Measurements from ENCODE around the gene SYCP2. TPM values are rescaled to one million over a fixed set of nuclear protein-coding genes. Genes with fewer than 3 reads are reported as not detected.

The SYCP2 gene
- total and polyA plus RNA-seq, 4 donors, result 2.4 to 11.0 (median 6.0) TPM

- Histone ChIP-seq H3K9me3 (ENCODE audit: control insufficient read depth, insufficient read depth, low read length) (no peaks in the 10 kb centered on the region), H3K4me3 (ENCODE audit: low read depth, low read length) (no peak overlapping the region), H3K36me3 (ENCODE audit: control insufficient read depth, insufficient read depth, low read length) (peaks cover 53% of the 10 kb centered on the region), H3K4me1 (ENCODE audit: control insufficient read depth, insufficient read depth, low read length) (peaks cover 47% of the 10 kb centered on the region), H3K27me3 (ENCODE audit: control insufficient read depth, insufficient read depth, low read length) (no peaks in the 10 kb centered on the region), H3K27ac (ENCODE audit: low read depth, low read length) (no peak overlapping the region)
- 76% methylated on average over 9 of the region's 16 CpGs for WGBS (ENCODE audit: insufficient coverage)
- no peak for DNase-seq (ENCODE audit: low read depth in 4 of 6, low spot score in 6 of 6)
Observed at GRCh38 chr20:59827138-59828056, 106.0 kb downstream of the SYCP2 start.

DNA sequence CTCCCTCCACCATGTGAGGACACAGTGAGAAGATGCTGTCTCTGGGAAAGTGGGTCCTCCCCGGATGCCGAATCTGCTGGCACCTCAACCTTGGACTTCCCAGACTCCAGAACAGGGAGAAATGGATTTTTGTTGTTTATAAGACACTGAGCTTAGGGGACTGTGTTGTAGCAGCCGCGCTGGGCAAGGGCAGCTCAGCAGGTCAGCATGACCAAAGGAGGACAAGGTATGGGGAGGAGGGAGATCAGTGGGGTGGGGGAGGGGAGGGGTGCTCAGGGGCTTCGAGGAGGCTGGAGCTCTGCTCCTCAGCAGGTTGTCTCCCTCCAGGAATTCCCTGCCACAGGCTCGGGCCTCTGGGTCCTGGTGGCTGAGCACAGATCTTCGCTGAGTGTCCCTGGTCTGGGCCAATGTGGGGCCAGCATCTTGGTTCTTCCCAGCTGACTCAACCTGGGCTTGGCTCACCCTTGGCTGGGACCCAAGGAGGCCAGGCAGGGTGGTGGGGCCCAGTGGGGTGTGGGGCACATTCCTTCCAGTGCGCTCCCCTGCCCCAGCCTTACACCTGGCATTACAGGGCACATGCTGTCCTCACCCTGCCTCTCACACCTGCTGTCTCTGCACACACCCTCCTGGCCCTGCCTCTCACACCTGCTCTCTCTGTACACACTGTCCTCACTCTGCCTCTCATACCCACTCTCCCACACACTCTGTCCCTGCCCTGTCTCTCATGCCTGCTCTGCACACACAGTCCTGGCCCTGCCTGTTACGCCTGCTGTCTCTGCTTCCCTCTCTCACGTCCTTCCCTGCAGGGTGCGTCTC is 107.3 kb downstream of the SYCP2 start:
- whole genome bisulfite sequencing (ENCODE audit: insufficient coverage), result 83% methylated on average over 11 of the region's 11 CpGs

DNA sequence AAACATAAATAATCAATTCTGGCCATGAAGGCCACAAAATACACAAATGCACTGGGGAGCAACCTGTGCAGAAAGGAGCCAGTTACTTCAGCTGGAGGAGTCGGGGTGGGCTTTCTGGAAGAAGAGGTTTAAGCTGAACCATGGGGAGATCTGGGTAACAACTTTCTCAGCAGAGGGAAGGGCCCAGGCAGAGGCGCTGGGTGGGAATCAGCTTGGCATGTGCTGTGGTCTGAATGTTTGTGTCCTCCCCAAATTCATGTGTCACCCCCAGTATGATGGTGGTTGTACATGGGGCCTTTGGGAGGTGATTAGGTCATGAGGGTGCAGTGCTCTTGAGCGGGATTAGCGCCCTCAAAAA is 107.9 kb downstream of the SYCP2 start:
- Histone ChIP-seq H3K27ac (ENCODE audit: low read depth, low read length) (no peak overlapping the region), H3K4me1 (ENCODE audit: control insufficient read depth, insufficient read depth, low read length) (peaks cover 41% of the 10 kb centered on the region), H3K27me3 (ENCODE audit: control insufficient read depth, insufficient read depth, low read length) (no peaks in the 10 kb centered on the region), H3K4me3 (ENCODE audit: low read depth, low read length) (no peak overlapping the region), H3K36me3 (ENCODE audit: control insufficient read depth, insufficient read depth, low read length) (peaks cover 45% of the 10 kb centered on the region), H3K9me3 (ENCODE audit: control insufficient read depth, insufficient read depth, low read length) (no peaks in the 10 kb centered on the region)
- 96% methylated on average over 3 of the region's 4 CpGs for WGBS (ENCODE audit: insufficient coverage)
- DNase-seq (ENCODE audit: low read depth in 4 of 6, low spot score in 6 of 6), result no peak

More for the DNA sequence above, 107.3 kb downstream of the SYCP2 start:
- H3K9me3 ChIP-seq (ENCODE audit: control insufficient read depth, insufficient read depth, low read length), result no peaks in the 10 kb centered on the region
- H3K4me3 ChIP-seq (ENCODE audit: low read depth, low read length), result no peak overlapping the region
- H3K27ac ChIP-seq (ENCODE audit: low read depth, low read length), result no peak overlapping the region
- H3K27me3 ChIP-seq (ENCODE audit: control insufficient read depth, insufficient read depth, low read length), result no peaks in the 10 kb centered on the region
- H3K36me3 ChIP-seq (ENCODE audit: control insufficient read depth, insufficient read depth, low read length), result peaks cover 47% of the 10 kb centered on the region
- peaks cover 41% of the 10 kb centered on the region for H3K4me1 ChIP-seq (ENCODE audit: control insufficient read depth, insufficient read depth, low read length)
- no peak for DNase-seq (ENCODE audit: low read depth in 4 of 6, low spot score in 6 of 6)

DNA sequence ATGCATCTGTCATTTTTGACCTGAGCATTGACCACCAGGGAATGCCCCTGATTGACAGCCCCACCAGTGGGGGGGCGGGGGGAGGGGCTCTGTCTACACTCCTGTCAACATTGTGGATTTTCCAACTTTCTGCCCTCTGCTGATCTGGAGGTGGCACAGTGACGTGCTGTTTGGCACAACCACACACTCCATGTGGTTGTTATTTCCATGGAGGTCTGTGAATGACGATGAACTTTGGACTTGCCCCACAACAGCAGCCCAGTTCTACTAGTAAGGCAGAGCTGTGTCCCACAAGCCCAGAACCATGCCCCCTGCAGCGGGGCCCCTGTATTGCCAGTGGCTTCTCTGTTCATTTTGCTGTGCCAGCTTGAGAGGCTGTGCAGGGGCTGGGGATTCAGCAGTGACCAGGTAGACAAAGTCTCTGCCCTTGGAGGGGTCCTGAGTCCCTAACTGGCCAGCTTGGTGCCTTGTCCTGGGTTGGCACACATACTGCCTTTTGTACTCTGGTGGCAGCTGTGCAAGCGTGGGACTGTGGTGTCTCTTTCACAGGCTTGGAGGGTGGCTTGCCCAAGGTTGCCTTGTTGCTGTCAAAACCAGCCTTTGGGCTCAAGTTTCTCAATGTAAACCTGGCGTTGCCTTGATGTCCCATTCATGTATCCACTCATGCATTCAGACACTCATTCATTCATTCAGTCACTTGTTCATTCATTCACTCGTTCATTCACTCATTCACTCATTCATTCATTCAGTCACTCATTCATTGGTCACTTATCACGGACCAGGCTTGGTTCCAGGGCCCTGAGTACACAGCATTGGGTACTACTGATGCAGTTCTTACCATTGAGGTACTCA is 108.5 kb downstream of the SYCP2 start:
- H3K4me1 ChIP-seq (ENCODE audit: control insufficient read depth, insufficient read depth, low read length), result peaks cover 45% of the 10 kb centered on the region
- H3K36me3 ChIP-seq (ENCODE audit: control insufficient read depth, insufficient read depth, low read length), result peaks cover 45% of the 10 kb centered on the region
- H3K9me3 ChIP-seq (ENCODE audit: control insufficient read depth, insufficient read depth, low read length), result no peaks in the 10 kb centered on the region
- no peak overlapping the region for H3K27ac ChIP-seq (ENCODE audit: low read depth, low read length)
- no peak for DNase-seq (ENCODE audit: low read depth in 4 of 6, low spot score in 6 of 6)
- H3K4me3 ChIP-seq (ENCODE audit: low read depth, low read length), result no peak overlapping the region
- no peaks in the 10 kb centered on the region for H3K27me3 ChIP-seq (ENCODE audit: control insufficient read depth, insufficient read depth, low read length)
- 73% methylated on average over 8 of the region's 8 CpGs for WGBS (ENCODE audit: insufficient coverage)

DNA sequence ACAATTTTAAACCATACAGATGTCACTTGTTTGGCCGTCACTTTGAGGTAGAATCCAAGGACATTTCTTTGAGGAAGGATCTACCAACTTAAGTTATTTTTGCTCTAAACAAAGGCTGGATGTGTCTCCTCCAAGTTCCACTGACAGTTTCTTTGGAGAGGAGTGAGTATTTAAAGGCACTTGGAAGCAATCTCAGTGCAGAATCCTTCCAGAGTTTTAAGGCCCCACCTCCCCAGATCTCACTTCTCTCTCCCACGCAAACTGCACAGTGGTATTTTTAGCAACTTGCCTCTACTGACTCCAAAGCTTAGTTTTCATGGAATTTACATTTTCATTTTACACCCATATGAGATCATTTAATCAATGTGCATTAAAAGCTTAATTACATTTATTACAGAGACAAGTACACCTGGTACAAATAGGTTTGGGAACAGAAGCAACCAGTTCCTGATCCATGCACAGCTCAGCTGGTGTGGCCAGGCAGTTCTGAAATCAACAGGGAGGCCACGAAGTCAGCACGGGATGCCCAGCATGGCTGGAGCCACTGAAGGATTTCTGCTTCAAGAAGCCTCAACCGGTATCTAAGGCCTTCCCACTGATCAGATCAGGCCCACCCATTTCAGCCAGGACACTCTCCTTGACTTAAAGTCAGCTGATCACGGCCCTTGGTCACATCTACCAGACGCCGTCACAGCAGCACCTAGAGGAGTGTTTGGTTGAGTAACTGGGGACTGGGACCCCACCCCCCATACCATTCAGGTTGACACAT is 109.8 kb downstream of the SYCP2 start:
- peaks cover 46% of the 10 kb centered on the region for H3K36me3 ChIP-seq (ENCODE audit: control insufficient read depth, insufficient read depth, low read length)
- H3K27me3 ChIP-seq (ENCODE audit: control insufficient read depth, insufficient read depth, low read length), result no peaks in the 10 kb centered on the region
- WGBS (ENCODE audit: insufficient coverage), result 79% methylated on average over 4 of the region's 8 CpGs
- H3K4me3 ChIP-seq (ENCODE audit: low read depth, low read length), result no peak overlapping the region
- H3K9me3 ChIP-seq (ENCODE audit: control insufficient read depth, insufficient read depth, low read length), result no peaks in the 10 kb centered on the region
- peak in 1 of 6 donors; percentile 88 for DNase-seq (ENCODE audit: low read depth in 4 of 6, low spot score in 6 of 6)
- peaks cover 41% of the 10 kb centered on the region for H3K4me1 ChIP-seq (ENCODE audit: control insufficient read depth, insufficient read depth, low read length)
- H3K27ac ChIP-seq (ENCODE audit: low read depth, low read length), result no peak overlapping the region

GRCh38 chr20:59823030-59823423 is 110.4 kb downstream of the SYCP2 start:
- no peak for DNase-seq (ENCODE audit: low read depth in 4 of 6, low spot score in 6 of 6)
- Histone ChIP-seq H3K27ac (ENCODE audit: low read depth, low read length) (no peak overlapping the region), H3K4me3 (ENCODE audit: low read depth, low read length) (no peak overlapping the region), H3K27me3 (ENCODE audit: control insufficient read depth, insufficient read depth, low read length) (no peaks in the 10 kb centered on the region), H3K36me3 (ENCODE audit: control insufficient read depth, insufficient read depth, low read length) (peaks cover 45% of the 10 kb centered on the region), H3K4me1 (ENCODE audit: control insufficient read depth, insufficient read depth, low read length) (peaks cover 40% of the 10 kb centered on the region), H3K9me3 (ENCODE audit: control insufficient read depth, insufficient read depth, low read length) (no peaks in the 10 kb centered on the region)
- 82% methylated on average over 5 of the region's 9 CpGs for WGBS (ENCODE audit: insufficient coverage)

DNA sequence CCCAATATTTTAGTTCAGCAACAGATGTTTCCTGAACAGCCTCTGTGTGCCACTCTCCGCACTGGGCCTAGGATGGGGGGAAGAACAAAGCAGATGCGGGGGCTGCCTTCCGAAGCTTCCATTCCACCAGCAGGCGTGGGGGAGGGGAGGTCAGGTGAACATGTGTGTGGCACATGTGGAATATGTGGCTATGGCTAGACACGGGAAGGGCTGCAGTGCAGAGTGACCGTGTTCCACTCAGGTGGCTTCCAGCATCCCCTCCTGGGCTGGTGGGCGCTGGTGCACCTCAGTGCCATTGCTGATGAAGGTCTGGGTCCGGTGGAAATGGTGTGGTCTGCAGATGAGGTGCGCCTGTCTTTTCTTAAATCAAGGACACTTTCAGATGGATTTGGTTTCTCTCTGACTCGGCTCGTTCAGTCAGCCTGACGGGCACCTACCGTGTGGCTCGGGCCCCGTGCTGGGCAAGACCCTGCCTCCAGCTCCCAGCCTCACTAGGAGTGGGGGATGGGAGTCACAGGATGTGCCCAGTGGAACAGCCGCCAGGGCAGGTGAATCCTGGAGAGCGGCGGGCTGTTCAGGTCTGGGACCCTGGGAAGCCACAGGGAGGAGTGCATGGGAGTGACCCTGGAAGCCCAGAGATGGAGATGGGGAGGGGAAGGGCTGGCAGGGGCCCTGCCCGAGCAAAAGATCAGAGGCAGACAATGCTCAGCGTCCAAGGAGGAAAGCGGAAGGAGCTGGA is 111.0 kb downstream of the SYCP2 start:
- Histone ChIP-seq H3K27ac (ENCODE audit: low read depth, low read length) (no peak overlapping the region), H3K27me3 (ENCODE audit: control insufficient read depth, insufficient read depth, low read length) (no peaks in the 10 kb centered on the region), H3K36me3 (ENCODE audit: control insufficient read depth, insufficient read depth, low read length) (peaks cover 41% of the 10 kb centered on the region), H3K4me1 (ENCODE audit: control insufficient read depth, insufficient read depth, low read length) (peaks cover 42% of the 10 kb centered on the region), H3K9me3 (ENCODE audit: control insufficient read depth, insufficient read depth, low read length) (no peaks in the 10 kb centered on the region), H3K4me3 (ENCODE audit: low read depth, low read length) (no peak overlapping the region)
- no peak for DNase-seq (ENCODE audit: low read depth in 4 of 6, low spot score in 6 of 6)
- 77% methylated on average over 19 of the region's 21 CpGs for WGBS (ENCODE audit: insufficient coverage)

GRCh38 chr20:59821788-59822187 is 111.6 kb downstream of the SYCP2 start:
- no peak for DNase-seq (ENCODE audit: low read depth in 4 of 6, low spot score in 6 of 6)
- Histone ChIP-seq H3K4me1 (ENCODE audit: control insufficient read depth, insufficient read depth, low read length) (peaks cover 42% of the 10 kb centered on the region), H3K9me3 (ENCODE audit: control insufficient read depth, insufficient read depth, low read length) (no peaks in the 10 kb centered on the region), H3K27ac (ENCODE audit: low read depth, low read length) (no peak overlapping the region), H3K36me3 (ENCODE audit: control insufficient read depth, insufficient read depth, low read length) (peaks cover 34% of the 10 kb centered on the region), H3K4me3 (ENCODE audit: low read depth, low read length) (no peak overlapping the region), H3K27me3 (ENCODE audit: control insufficient read depth, insufficient read depth, low read length) (no peaks in the 10 kb centered on the region)
- no CpG with 5 or more reads among the region's 19 CpGs for WGBS (ENCODE audit: insufficient coverage)

All from spinal cord (tissue), 10 donors.